Colonic mucosa (tissue), 4 donors: Measurements from ENCODE around the gene LHCGR. TPM values are rescaled to one million over a fixed set of nuclear protein-coding genes. Genes with fewer than 3 reads are reported as not detected.

Experiments used
- DNase-seq: peaks from one replicate; pipeline ENCODE4 v3.0.0-alpha.2; 2020
- H3K27ac ChIP-seq: fragments of 200-600 bp; one replicate; pipeline ENCODE4 v1.8.0; 2021
- H3K27me3 ChIP-seq: fragments of 200-600 bp; one replicate; pipeline ENCODE4 v1.8.0; 2021
- H3K36me3 ChIP-seq: fragments of 200-600 bp; one replicate; pipeline ENCODE4 v1.8.0; 2021
- H3K4me1 ChIP-seq: fragments of 200-600 bp; one replicate; pipeline ENCODE4 v1.8.0; 2021; ENCODE audit warnings: mild to moderate bottlenecking
- H3K4me3 ChIP-seq: fragments of 200-600 bp; one replicate; pipeline ENCODE4 v1.8.0; 2021
- H3K9ac ChIP-seq, 2 donors: one replicate each; pipeline ENCODE4 v1.7.0; 2013; ENCODE audit warnings: control low read depth in 2 of 2, low read depth in 2 of 2, low read length in 2 of 2
- H3K9me3 ChIP-seq: fragments of 200-600 bp; one replicate; pipeline ENCODE4 v1.8.0; 2021
- intact Hi-C: fragments of 100-400 bp; cut with DNase I; formaldehyde crosslinking; loops from one replicate; pipeline ENCODE4 v1.14.1; 2022
- total RNA-seq, 2 donors: library from RNA; stranded (reverse); fragmentation: NEBNext Ultra II Directional in 1 of 2; extraction: Animal tissue kit (Norgen Biotek cat#: 25700) in 1 of 2; gene quantifications; one replicate each; pipeline ENCODE4 v1.2.1, GENCODE V29; 2021
- TF ChIP-seq, protein P1 (sequence below): fragments of 200-600 bp; IDR thresholded peaks from one replicate; pipeline ENCODE4 v1.8.0; 2022; ENCODE audit warnings: antibody characterized with exemption, mild to moderate bottlenecking
- donor health status: healthy.
- donor health status: DM: no; HTN: no; CAD: no.
- donor health status: DM: no; HTN: no; CAD: no.

LHCGR gene
- total RNA-seq, 2 donors from 2014 or later, result not detected

DNA sequence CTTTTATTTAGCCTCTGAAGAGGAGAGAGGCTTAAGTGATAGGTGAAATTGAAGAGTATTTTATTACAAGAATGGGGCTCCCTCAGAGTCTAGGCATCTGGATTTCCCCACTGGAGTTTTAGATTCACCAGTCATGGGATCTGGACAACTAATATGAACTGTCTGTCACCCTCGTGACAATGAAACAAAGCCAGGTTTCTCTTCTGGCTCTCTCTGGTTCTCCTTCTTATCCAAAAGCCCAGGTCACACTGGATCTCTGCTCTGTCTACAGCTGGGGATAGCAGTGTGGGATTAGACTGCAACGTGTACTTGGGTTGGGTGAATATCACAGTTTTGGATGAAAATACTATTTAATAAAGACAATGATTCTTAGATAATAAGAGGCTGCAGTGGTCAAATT is 31.2 kb downstream of the LHCGR start:
- no peaks in the 10 kb centered on the region for H3K9me3 ChIP-seq
- intact Hi-C loops, result no loop called here
- H3K27ac ChIP-seq, result no peak overlapping the region
- no peaks in the 10 kb centered on the region for H3K27me3 ChIP-seq
- TF ChIP-seq, protein P1, sequence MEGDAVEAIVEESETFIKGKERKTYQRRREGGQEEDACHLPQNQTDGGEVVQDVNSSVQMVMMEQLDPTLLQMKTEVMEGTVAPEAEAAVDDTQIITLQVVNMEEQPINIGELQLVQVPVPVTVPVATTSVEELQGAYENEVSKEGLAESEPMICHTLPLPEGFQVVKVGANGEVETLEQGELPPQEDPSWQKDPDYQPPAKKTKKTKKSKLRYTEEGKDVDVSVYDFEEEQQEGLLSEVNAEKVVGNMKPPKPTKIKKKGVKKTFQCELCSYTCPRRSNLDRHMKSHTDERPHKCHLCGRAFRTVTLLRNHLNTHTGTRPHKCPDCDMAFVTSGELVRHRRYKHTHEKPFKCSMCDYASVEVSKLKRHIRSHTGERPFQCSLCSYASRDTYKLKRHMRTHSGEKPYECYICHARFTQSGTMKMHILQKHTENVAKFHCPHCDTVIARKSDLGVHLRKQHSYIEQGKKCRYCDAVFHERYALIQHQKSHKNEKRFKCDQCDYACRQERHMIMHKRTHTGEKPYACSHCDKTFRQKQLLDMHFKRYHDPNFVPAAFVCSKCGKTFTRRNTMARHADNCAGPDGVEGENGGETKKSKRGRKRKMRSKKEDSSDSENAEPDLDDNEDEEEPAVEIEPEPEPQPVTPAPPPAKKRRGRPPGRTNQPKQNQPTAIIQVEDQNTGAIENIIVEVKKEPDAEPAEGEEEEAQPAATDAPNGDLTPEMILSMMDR, result no peak
- no peak overlapping the region for H3K4me3 ChIP-seq
- H3K9ac ChIP-seq, result no peak overlapping the region
- H3K4me1 ChIP-seq, result no peaks in the 10 kb centered on the region
- no peaks in the 10 kb centered on the region for H3K36me3 ChIP-seq
- no peak for DNase-seq

GRCh38 chr2:48723129-48723528 is 32.4 kb downstream of the LHCGR start:
- no peak overlapping the region for H3K4me3 ChIP-seq
- no peaks in the 10 kb centered on the region for H3K36me3 ChIP-seq
- H3K9ac ChIP-seq, result no peak overlapping the region
- H3K4me1 ChIP-seq, result no peaks in the 10 kb centered on the region
- H3K27ac ChIP-seq, result no peak overlapping the region
- no peaks in the 10 kb centered on the region for H3K27me3 ChIP-seq
- no peak for DNase-seq
- intact Hi-C loops, result no loop called here
- H3K9me3 ChIP-seq, result no peaks in the 10 kb centered on the region
- TF ChIP-seq, protein P1, result no peak

DNA sequence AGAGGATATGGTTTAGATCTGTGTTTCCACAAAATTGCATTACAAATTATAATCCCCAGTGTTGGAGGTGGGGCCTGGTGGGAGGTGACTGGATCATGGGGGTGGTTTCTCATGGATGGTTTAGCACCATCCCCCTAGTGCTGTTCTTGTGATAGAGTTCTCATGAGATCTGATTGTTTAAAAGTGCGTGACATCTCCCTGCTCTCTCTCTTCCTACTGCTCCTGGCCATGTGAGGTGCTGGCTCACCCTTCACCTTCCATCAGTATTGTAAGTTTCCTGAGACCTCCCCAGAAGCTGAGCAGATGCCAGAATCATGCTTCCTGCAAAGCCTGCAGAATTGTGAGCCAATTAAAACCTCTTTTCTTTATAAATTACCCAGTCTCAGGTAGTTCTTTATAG is 33.1 kb downstream of the LHCGR start:
- TF ChIP-seq, protein P1, result no peak
- no peaks in the 10 kb centered on the region for H3K27me3 ChIP-seq
- H3K27ac ChIP-seq, result no peak overlapping the region
- H3K36me3 ChIP-seq, result no peaks in the 10 kb centered on the region
- H3K4me1 ChIP-seq, result no peaks in the 10 kb centered on the region
- H3K4me3 ChIP-seq, result no peak overlapping the region
- DNase-seq, result no peak
- no peaks in the 10 kb centered on the region for H3K9me3 ChIP-seq
- intact Hi-C loops, result no loop called here
- no peak overlapping the region for H3K9ac ChIP-seq

- Histone ChIP-seq H3K9me3 (no peaks in the 10 kb centered on the region), H3K27me3 (no peaks in the 10 kb centered on the region), H3K36me3 (no peaks in the 10 kb centered on the region), H3K9ac (no peak overlapping the region), H3K27ac (no peak overlapping the region), H3K4me1 (no peaks in the 10 kb centered on the region), H3K4me3 (no peak overlapping the region)
- TF ChIP-seq, protein P1, result no peak
- no peak for DNase-seq
- intact Hi-C loops, result no loop called here
These were observed 34.4 kb downstream of the LHCGR start for GRCh38 chr2:48721158-48721557.

DNA sequence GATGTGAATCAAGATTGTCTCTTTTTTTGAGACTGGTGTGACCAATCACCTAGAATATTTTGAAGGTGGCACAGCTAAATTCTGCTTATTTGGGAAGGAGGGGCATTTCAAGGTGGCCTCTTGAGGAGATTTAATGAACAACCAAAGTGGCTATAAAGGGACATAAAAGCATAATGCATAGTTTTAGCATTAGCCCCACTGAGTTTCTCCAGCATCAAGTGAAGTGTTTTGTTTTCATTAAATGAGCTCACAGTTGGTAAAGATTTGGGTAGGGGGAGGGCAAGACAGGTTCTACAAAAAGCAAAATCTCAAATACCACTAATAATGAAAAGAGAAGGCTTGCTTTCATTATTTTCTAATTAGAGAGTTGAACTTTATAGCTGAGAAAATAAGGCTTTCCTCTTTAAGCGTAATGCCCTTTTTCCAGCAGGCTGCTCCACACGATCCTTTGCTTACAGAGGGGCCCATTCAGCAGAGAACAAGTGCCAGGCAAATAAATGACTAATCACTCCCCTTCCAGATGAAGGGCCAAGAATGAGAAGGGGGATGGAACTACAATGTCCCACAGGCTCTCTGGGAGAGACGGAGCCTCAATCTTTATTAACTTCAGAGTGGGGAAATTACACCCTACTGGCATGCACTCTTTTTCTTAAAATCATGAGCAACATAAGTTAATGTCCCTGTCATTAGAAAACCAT is 35.9 kb downstream of the LHCGR start:
- Histone ChIP-seq H3K4me3 (no peak overlapping the region), H3K4me1 (peaks cover 3% of the 10 kb centered on the region), H3K27ac (no peak overlapping the region), H3K9me3 (no peaks in the 10 kb centered on the region), H3K27me3 (no peaks in the 10 kb centered on the region), H3K9ac (no peak overlapping the region), H3K36me3 (no peaks in the 10 kb centered on the region)
- no peak for DNase-seq
- intact Hi-C loops, result no loop called here
- TF ChIP-seq, protein P1, result no peak
